Effector memory CD4-positive, alpha-beta T cell (primary cell): ENCODE data around the gene BHLHE23.

ENCODE experiments used
- DNase-seq, 3 donors: peaks; one replicate each; pipeline ENCODE4 v3.0.0-alpha.2; 2020
- H3K27ac ChIP-seq: 2 replicates; pipeline ENCODE4 v1.7.0; 2013; ENCODE audit warnings: mild to moderate bottlenecking, low read length, moderate library complexity; ENCODE audit not compliant: insufficient read depth, poor library complexity, severe bottlenecking
- H3K27me3 ChIP-seq: replicated peaks from 2 replicates; pipeline ENCODE4 v1.7.0; 2013; ENCODE audit warnings: mild to moderate bottlenecking, low read length; ENCODE audit not compliant: insufficient read depth, control insufficient read depth, poor library complexity, severe bottlenecking
- H3K36me3 ChIP-seq: 2 replicates; pipeline ENCODE4 v1.7.0; 2013; ENCODE audit warnings: mild to moderate bottlenecking, low read length, moderate library complexity; ENCODE audit not compliant: control insufficient read depth, insufficient read depth
- H3K4me1 ChIP-seq: 2 replicates; pipeline ENCODE4 v1.7.0; 2013; ENCODE audit warnings: low read length, mild to moderate bottlenecking; ENCODE audit not compliant: control insufficient read depth, insufficient read depth, poor library complexity, severe bottlenecking
- H3K4me3 ChIP-seq: 2 replicates; pipeline ENCODE4 v1.7.0; 2013; ENCODE audit warnings: low read length, low read depth, mild to moderate bottlenecking; ENCODE audit not compliant: insufficient read depth, poor library complexity, severe bottlenecking
- H3K9me3 ChIP-seq: 2 replicates; pipeline ENCODE4 v1.7.0; 2013; ENCODE audit warnings: mild to moderate bottlenecking, low read length, moderate library complexity; ENCODE audit not compliant: control insufficient read depth

BHLHE23 gene

GRCh38 chr20:63009045-63009961, 2.5 kb upstream of the BHLHE23 start:
- no peaks in the 10 kb centered on the region for H3K36me3 ChIP-seq
- no peak overlapping the region for H3K27ac ChIP-seq
- peaks cover 4% of the 10 kb centered on the region for H3K9me3 ChIP-seq
- DNase-seq: peak; percentile 62 to 73 (median 67)
- H3K27me3 ChIP-seq: peaks cover 42% of the 10 kb centered on the region
- H3K4me3 ChIP-seq: peak overlapping the region; percentile 35
- H3K4me1 ChIP-seq: peaks cover 54% of the 10 kb centered on the region

- H3K4me1 ChIP-seq: peaks cover 54% of the 10 kb centered on the region
- H3K27ac ChIP-seq: no peak overlapping the region
- H3K9me3 ChIP-seq: peaks cover 4% of the 10 kb centered on the region
- peaks cover 45% of the 10 kb centered on the region for H3K27me3 ChIP-seq
- H3K36me3 ChIP-seq: no peaks in the 10 kb centered on the region
- DNase-seq: no peak
- no peak overlapping the region for H3K4me3 ChIP-seq
These were observed 1.8 kb upstream of the BHLHE23 start for GRCh38 chr20:63008541-63009044.

GRCh38 chr20:63007646-63008488, 1.1 kb upstream of the BHLHE23 start:
- Histone ChIP-seq H3K27me3 (peaks cover 53% of the 10 kb centered on the region), H3K4me1 (peaks cover 54% of the 10 kb centered on the region), H3K27ac (no peak overlapping the region), H3K9me3 (no peaks in the 10 kb centered on the region), H3K4me3 (no peak overlapping the region), H3K36me3 (no peaks in the 10 kb centered on the region)
- no peak for DNase-seq

- no peaks in the 10 kb centered on the region for H3K36me3 ChIP-seq
- H3K9me3 ChIP-seq: no peaks in the 10 kb centered on the region
- peak overlapping the region; percentile 25 for H3K4me3 ChIP-seq
- peaks cover 54% of the 10 kb centered on the region for H3K4me1 ChIP-seq
- DNase-seq: no peak
- H3K27ac ChIP-seq: no peak overlapping the region
- H3K27me3 ChIP-seq: peaks cover 57% of the 10 kb centered on the region
These were observed 539 bp upstream of the BHLHE23 start for GRCh38 chr20:63007360-63007645.

- no peak overlapping the region for H3K27ac ChIP-seq
- H3K36me3 ChIP-seq: no peaks in the 10 kb centered on the region
- H3K27me3 ChIP-seq: peaks cover 57% of the 10 kb centered on the region
- no peaks in the 10 kb centered on the region for H3K9me3 ChIP-seq
- no peak overlapping the region for H3K4me3 ChIP-seq
- H3K4me1 ChIP-seq: peaks cover 54% of the 10 kb centered on the region
- no peak for DNase-seq
These were observed 763 bp downstream of the BHLHE23 start for GRCh38 chr20:63005862-63006539.

GRCh38 chr20:63005365-63005861, 1.4 kb downstream of the BHLHE23 start:
- H3K4me3 ChIP-seq: no peak overlapping the region
- H3K36me3 ChIP-seq: no peaks in the 10 kb centered on the region
- H3K4me1 ChIP-seq: peaks cover 53% of the 10 kb centered on the region
- no peak for DNase-seq
- H3K27ac ChIP-seq: no peak overlapping the region
- no peaks in the 10 kb centered on the region for H3K9me3 ChIP-seq
- peaks cover 58% of the 10 kb centered on the region for H3K27me3 ChIP-seq

- H3K27ac ChIP-seq: no peak overlapping the region
- H3K27me3 ChIP-seq: peaks cover 64% of the 10 kb centered on the region
These were observed 2.0 kb downstream of the BHLHE23 start for GRCh38 chr20:63004607-63005364.

GRCh38 chr20:63003546-63003945, 3.2 kb downstream of the BHLHE23 start:
- H3K36me3 ChIP-seq: no peaks in the 10 kb centered on the region
- H3K27me3 ChIP-seq: peaks cover 60% of the 10 kb centered on the region
- no peaks in the 10 kb centered on the region for H3K9me3 ChIP-seq
- no peak overlapping the region for H3K4me3 ChIP-seq
- peaks cover 35% of the 10 kb centered on the region for H3K4me1 ChIP-seq
- H3K27ac ChIP-seq: no peak overlapping the region
- no peak for DNase-seq

More at GRCh38 chr20:63004607-63005364, 2.0 kb downstream of the BHLHE23 start:
- DNase-seq: no peak
- Histone ChIP-seq H3K9me3 (no peaks in the 10 kb centered on the region), H3K4me3 (no peak overlapping the region), H3K36me3 (no peaks in the 10 kb centered on the region), H3K4me1 (peaks cover 48% of the 10 kb centered on the region)

- no peaks in the 10 kb centered on the region for H3K9me3 ChIP-seq
- H3K27me3 ChIP-seq: peaks cover 50% of the 10 kb centered on the region
- no peaks in the 10 kb centered on the region for H3K36me3 ChIP-seq
These were observed 4.3 kb downstream of the BHLHE23 start for GRCh38 chr20:63002511-63002910.

More at GRCh38 chr20:63002511-63002910, 4.3 kb downstream of the BHLHE23 start:
- no peak overlapping the region for H3K4me3 ChIP-seq
- DNase-seq: no peak
- peaks cover 26% of the 10 kb centered on the region for H3K4me1 ChIP-seq
- H3K27ac ChIP-seq: no peak overlapping the region
